ENCODE results near the gene CAMTA2.

GRCh38 chr17:4994081-4994595, 6.7 kb upstream of the CAMTA2 start:
- TF ChIP-seq, protein P1, sequence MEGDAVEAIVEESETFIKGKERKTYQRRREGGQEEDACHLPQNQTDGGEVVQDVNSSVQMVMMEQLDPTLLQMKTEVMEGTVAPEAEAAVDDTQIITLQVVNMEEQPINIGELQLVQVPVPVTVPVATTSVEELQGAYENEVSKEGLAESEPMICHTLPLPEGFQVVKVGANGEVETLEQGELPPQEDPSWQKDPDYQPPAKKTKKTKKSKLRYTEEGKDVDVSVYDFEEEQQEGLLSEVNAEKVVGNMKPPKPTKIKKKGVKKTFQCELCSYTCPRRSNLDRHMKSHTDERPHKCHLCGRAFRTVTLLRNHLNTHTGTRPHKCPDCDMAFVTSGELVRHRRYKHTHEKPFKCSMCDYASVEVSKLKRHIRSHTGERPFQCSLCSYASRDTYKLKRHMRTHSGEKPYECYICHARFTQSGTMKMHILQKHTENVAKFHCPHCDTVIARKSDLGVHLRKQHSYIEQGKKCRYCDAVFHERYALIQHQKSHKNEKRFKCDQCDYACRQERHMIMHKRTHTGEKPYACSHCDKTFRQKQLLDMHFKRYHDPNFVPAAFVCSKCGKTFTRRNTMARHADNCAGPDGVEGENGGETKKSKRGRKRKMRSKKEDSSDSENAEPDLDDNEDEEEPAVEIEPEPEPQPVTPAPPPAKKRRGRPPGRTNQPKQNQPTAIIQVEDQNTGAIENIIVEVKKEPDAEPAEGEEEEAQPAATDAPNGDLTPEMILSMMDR (IDR thresholded peaks at IDR 0.05) = no peak
- TF ChIP-seq EP300 (IDR thresholded peaks at IDR 0.05; ENCODE audit: low read depth) (no peak), POLR2AphosphoS5 (IDR thresholded peaks at IDR 0.05) (no peak)
